K562 (cell line): ENCODE data around the gene GCC1. TPM values are rescaled to one million over a fixed set of nuclear protein-coding genes. Genes with fewer than 3 reads are reported as not detected.
A peak's percentile ranks its signal among the peaks of the same experiment; 100 is the strongest.

Experiments used
- ARHGAP35 ChIP-seq: fragments of 450-650 bp; IDR thresholded peaks from 2 replicates; pipeline ENCODE4 v1.6.1; 2018; ENCODE audit not compliant: partially characterized antibody
- CBX2 ChIP-seq: fragments of 200-600 bp; sonication (generic); IDR thresholded peaks from one replicate; pipeline ENCODE4 v1.6.1; 2012; ENCODE audit warnings: mild to moderate bottlenecking, low read length, inconsistent platforms; ENCODE audit not compliant: insufficient read depth, poor library complexity, severe bottlenecking
- CHD2 ChIP-seq: IDR thresholded peaks from 2 replicates; pipeline ENCODE4 v1.6.1; 2011; ENCODE audit warnings: low read depth, low read length
- CHD4 ChIP-seq: fragments of 200-600 bp; sonication (generic); IDR thresholded peaks from 3 replicates; pipeline ENCODE4 v1.6.1; 2012; ENCODE audit warnings: low read depth, mild to moderate bottlenecking, mixed read lengths, low read length, inconsistent platforms; ENCODE audit not compliant: insufficient read depth, insufficient replicate concordance, poor library complexity, severe bottlenecking
- CREM ChIP-seq: IDR thresholded peaks from 2 replicates; pipeline ENCODE4 v1.6.1; 2014; ENCODE audit warnings: antibody characterized with exemption, low read depth
- FOS ChIP-seq: IDR thresholded peaks from 3 replicates; pipeline ENCODE4 v1.6.1; 2011; ENCODE audit not compliant: insufficient read length; ENCODE audit errors: extremely low read depth
- HDAC1 ChIP-seq, 2 experiments: fragments of 450-650 bp; IDR thresholded peaks; 2 replicates each; pipeline ENCODE4 v1.6.1; 2016 to 2017; ENCODE audit warnings: inconsistent platforms in 1 of 2, mild to moderate bottlenecking in 1 of 2, moderate library complexity in 1 of 2
- HDAC8 ChIP-seq: fragments of 450-650 bp; IDR thresholded peaks from 2 replicates; pipeline ENCODE4 v1.6.1; 2016; ENCODE audit warnings: mild to moderate bottlenecking, missing genetic modification characterization, moderate library complexity, missing compliant biosample characterization
- KAT7 ChIP-seq: sonication (generic); formaldehyde crosslinking; IDR thresholded peaks from 2 replicates; pipeline ENCODE4 v1.8.0; 2022; ENCODE audit warnings: missing genetic modification reagents, mild to moderate bottlenecking, borderline replicate concordance
- LARP7 ChIP-seq: fragments of 450-650 bp; IDR thresholded peaks from 2 replicates; pipeline ENCODE4 v1.6.1; 2016
- MCM3 ChIP-seq: fragments of 450-650 bp; IDR thresholded peaks from 2 replicates; pipeline ENCODE4 v1.6.1; 2016
- NFATC3 ChIP-seq: fragments of 450-650 bp; IDR thresholded peaks from 2 replicates; pipeline ENCODE4 v1.6.1; 2017; ENCODE audit warnings: mild to moderate bottlenecking
- NR2C1 ChIP-seq, 2 experiments: fragments of 450-650 bp; IDR thresholded peaks; 2 replicates each; pipeline ENCODE4 v1.6.1; 2017; ENCODE audit warnings: mild to moderate bottlenecking in 2 of 2, antibody characterized with exemption in 1 of 2, inconsistent platforms in 1 of 2, missing compliant biosample characterization in 1 of 2, missing genetic modification characterization in 1 of 2
- RBM34 ChIP-seq: fragments of 200-400 bp; formaldehyde crosslinking; IDR thresholded peaks from 2 replicates; pipeline ENCODE4 v1.6.1; 2018; ENCODE audit warnings: low read length, borderline replicate concordance; ENCODE audit not compliant: insufficient read depth
- RFX7 ChIP-seq: fragments of 250-450 bp; sonication (Bioruptor Pico); IDR thresholded peaks from 2 replicates; pipeline ENCODE4 v1.5.1; 2021; ENCODE audit warnings: mild to moderate bottlenecking
- SRF ChIP-seq, 2 experiments: fragments of 250-450, 450-650 bp in 1 of 2; sonication (Bioruptor Pico) in 1 of 2; sonication (generic) in 1 of 2; formaldehyde crosslinking; IDR thresholded peaks; 2 replicates each; pipeline versions ENCODE4 v1.5.0 to v1.5.1; 2020 to 2022; ENCODE audit warnings: mild to moderate bottlenecking in 1 of 2, missing genetic modification reagents in 1 of 2
- TCF7L2 ChIP-seq: fragments of 150-350 bp; IDR thresholded peaks from 2 replicates; pipeline ENCODE4 v1.6.1; 2016; ENCODE audit warnings: low read depth, mild to moderate bottlenecking, low read length, moderate library complexity
- TRIM28 ChIP-seq: fragments of 450-650 bp; IDR thresholded peaks from 2 replicates; pipeline ENCODE4 v1.6.1; 2017
- ZC3H11A ChIP-seq: IDR thresholded peaks from 2 replicates; pipeline ENCODE4 v1.6.1; 2012; ENCODE audit warnings: low read depth, low read length, improper control_type of control experiment
- ZKSCAN1 ChIP-seq: fragments of 150-350 bp; IDR thresholded peaks from 2 replicates; pipeline ENCODE4 v1.6.1; 2016; ENCODE audit warnings: low read depth, low read length
- ZNF253 ChIP-seq: fragments of 250-450 bp; sonication (Bioruptor Pico); conservative IDR thresholded peaks from 2 replicates; pipeline ENCODE4 v1.6.1; 2021; ENCODE audit warnings: mild to moderate bottlenecking
- ZNF3 ChIP-seq: fragments of 250-450 bp; sonication (Bioruptor Pico); IDR thresholded peaks from 2 replicates; pipeline ENCODE4 v1.5.0; 2021; ENCODE audit warnings: mild to moderate bottlenecking, moderate library complexity
- polyA plus RNA-seq, 8 experiments: library from polyadenylated mRNA; depleted of rRNA in 4 of 8; stranded (reverse) in 5 of 8; unstranded in 3 of 8; fragments of >200 nt; fragmentation: Nextera tagmentation in 2 of 8; fragmentation: Illumina TruSeq in 1 of 8; extraction: Ambion mirVana in 2 of 8; extraction: Trizol in 1 of 8; gene quantifications; 2 replicates each; pipeline versions ENCODE4 v1.2.1 to v1.2.3, GENCODE V29; 2011 to 2014; ENCODE audit warnings: inconsistent platforms in 1 of 8, missing spikeins in 1 of 8
- total RNA-seq, 7 experiments: library from RNA; depleted of rRNA in 6 of 7; stranded (reverse); fragments of >200 nt in 6 of 7; fragmentation: Illumina TruSeq in 2 of 7; extraction: Trizol in 2 of 7; gene quantifications; 2 replicates each; pipeline versions ENCODE4 v1.2.1 to v1.2.3, GENCODE V29; 2011 to 2021; ENCODE audit warnings: low replicate concordance in 1 of 7
- TF ChIP-seq, protein P1 (sequence below): fragments of 450-650 bp; formaldehyde crosslinking; IDR thresholded peaks from 2 replicates; pipeline ENCODE4 v1.4.0; 2020; ENCODE audit warnings: mild to moderate bottlenecking, moderate library complexity
- TF ChIP-seq, protein P2 (sequence below), 2 experiments: fragments of 450-650 bp in 1 of 2; sonication (generic) in 1 of 2; formaldehyde crosslinking; conservative IDR thresholded peaks; 2 replicates each; pipeline versions ENCODE4 v1.4.0 to v1.8.1; 2020 to 2022; ENCODE audit warnings: mild to moderate bottlenecking in 1 of 2, missing genetic modification reagents in 1 of 2
- TF ChIP-seq, protein P3 (sequence below): sonication (generic); formaldehyde crosslinking; IDR thresholded peaks from 2 replicates; pipeline ENCODE4 v1.8.1; 2023; ENCODE audit warnings: mild to moderate bottlenecking, missing genetic modification reagents
- TF ChIP-seq, protein P4 (sequence below), 2 experiments: fragments of 250-450 bp in 1 of 2; fragments of 450-650 bp in 1 of 2; sonication (Bioruptor Pico) in 1 of 2; IDR thresholded peaks; 2 replicates each; pipeline versions ENCODE4 v1.6.1 to v1.8.0; 2016 to 2021; ENCODE audit warnings: mild to moderate bottlenecking in 2 of 2, moderate library complexity in 2 of 2, missing compliant biosample characterization in 1 of 2, missing genetic modification characterization in 1 of 2

GCC1 gene
- total and polyA plus RNA-seq, 9 of the 15 experiments (the other 6 are each of a cell fraction or from before 2014, with no cell fraction given) = 1.9 to 19.8 (median 10.9) TPM

DNA sequence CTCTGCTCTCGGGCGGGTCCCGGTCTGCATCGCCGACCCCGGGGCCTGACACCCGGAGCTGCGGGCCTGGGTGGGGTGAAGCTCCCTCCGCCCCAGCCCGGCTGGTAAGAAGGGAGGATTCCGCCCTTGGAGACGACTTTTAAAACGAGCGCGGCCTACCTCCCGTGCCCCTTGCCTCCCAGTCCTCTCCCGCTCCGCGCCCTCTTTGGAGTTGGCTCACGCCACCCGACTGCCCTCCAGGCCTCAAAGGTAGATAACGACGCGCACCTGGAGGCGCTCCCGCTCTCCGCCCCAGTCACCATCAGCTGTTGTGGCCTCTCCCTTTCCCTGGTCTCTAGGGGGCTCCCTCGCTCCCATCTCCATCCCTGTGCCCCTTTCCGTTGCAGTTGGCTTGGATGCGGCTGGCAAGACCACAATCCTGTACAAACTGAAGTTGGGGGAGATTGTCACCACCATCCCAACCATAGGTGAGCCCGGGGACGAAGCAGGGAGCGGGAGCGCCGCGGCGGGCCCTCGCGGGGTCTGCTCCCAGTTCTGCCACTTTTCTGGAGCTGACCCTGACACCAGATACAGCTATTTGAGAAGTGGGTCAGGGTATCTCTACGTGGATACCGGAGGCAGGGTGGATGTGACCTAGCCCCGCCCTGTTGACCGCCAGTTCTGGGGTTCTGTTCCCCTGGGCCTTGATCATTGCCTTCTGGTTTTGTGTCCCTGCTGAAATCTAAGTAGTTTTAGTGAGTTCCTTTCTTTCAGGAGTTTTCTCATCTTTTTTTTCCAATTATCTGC is 3.5 kb upstream of the GCC1 start (continued):
- no peak for TF ChIP-seq FOS
- TF ChIP-seq CREM = peak; percentile 78
- peak; percentile 42 for TF ChIP-seq CHD4
- no peak for TF ChIP-seq CHD2
- no peak for TF ChIP-seq NR2C1 (IDR thresholded peaks at IDR 0.05)
- TF ChIP-seq NR2C1 (tag; IDR thresholded peaks at IDR 0.05) = no peak
- no peak for TF ChIP-seq RBM34
- TF ChIP-seq MCM3 = no peak
- TF ChIP-seq ARHGAP35 = no peak
- TF ChIP-seq TRIM28 = no peak
- no peak for TF ChIP-seq RFX7 (CRISPR knock-in tag)
- TF ChIP-seq KAT7 (CRISPR knock-in tag) = 0 out of 2 replicates have a peak, but pooled peaks have one; percentile 3
- no peak for TF ChIP-seq HDAC8 (tag)
- peak in 1 of 2 experiments; percentile 48; a peak in 1 of 4 replicates for TF ChIP-seq SRF (CRISPR knock-in tag; IDR thresholded peaks at IDR 0.05)
- TF ChIP-seq, protein P1, sequence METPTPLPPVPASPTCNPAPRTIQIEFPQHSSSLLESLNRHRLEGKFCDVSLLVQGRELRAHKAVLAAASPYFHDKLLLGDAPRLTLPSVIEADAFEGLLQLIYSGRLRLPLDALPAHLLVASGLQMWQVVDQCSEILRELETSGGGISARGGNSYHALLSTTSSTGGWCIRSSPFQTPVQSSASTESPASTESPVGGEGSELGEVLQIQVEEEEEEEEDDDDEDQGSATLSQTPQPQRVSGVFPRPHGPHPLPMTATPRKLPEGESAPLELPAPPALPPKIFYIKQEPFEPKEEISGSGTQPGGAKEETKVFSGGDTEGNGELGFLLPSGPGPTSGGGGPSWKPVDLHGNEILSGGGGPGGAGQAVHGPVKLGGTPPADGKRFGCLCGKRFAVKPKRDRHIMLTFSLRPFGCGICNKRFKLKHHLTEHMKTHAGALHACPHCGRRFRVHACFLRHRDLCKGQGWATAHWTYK (CRISPR knock-in tag) = no peak
- TF ChIP-seq ZC3H11A = no peak
- no peak for TF ChIP-seq ZNF3 (CRISPR knock-in tag)
- TF ChIP-seq, protein P2, sequence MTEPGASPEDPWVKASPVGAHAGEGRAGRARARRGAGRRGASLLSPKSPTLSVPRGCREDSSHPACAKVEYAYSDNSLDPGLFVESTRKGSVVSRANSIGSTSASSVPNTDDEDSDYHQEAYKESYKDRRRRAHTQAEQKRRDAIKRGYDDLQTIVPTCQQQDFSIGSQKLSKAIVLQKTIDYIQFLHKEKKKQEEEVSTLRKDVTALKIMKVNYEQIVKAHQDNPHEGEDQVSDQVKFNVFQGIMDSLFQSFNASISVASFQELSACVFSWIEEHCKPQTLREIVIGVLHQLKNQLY (CRISPR knock-in tag; conservative IDR thresholded peaks at IDR 0.05) = 0 out of 4 replicates have a peak, but pooled peaks of 1 of the 2 experiments have one; percentile 28
- peak in 1 of 2 experiments; percentile 85; a peak in 2 of 4 replicates for TF ChIP-seq HDAC1 (IDR thresholded peaks at IDR 0.05)
- TF ChIP-seq, protein P3, sequence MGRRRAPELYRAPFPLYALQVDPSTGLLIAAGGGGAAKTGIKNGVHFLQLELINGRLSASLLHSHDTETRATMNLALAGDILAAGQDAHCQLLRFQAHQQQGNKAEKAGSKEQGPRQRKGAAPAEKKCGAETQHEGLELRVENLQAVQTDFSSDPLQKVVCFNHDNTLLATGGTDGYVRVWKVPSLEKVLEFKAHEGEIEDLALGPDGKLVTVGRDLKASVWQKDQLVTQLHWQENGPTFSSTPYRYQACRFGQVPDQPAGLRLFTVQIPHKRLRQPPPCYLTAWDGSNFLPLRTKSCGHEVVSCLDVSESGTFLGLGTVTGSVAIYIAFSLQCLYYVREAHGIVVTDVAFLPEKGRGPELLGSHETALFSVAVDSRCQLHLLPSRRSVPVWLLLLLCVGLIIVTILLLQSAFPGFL (CRISPR knock-in tag) = no peak
- TF ChIP-seq LARP7 = no peak
- TF ChIP-seq, protein P4, sequence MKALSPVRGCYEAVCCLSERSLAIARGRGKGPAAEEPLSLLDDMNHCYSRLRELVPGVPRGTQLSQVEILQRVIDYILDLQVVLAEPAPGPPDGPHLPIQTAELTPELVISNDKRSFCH (CRISPR knock-in tag; IDR thresholded peaks at IDR 0.05) = no peak
- TF ChIP-seq, protein P4 (tag; IDR thresholded peaks at IDR 0.05) = no peak
- no peak for TF ChIP-seq TCF7L2
- no peak for TF ChIP-seq CBX2
- TF ChIP-seq ZNF253 (CRISPR knock-in tag) = no peak
- no peak for TF ChIP-seq ZKSCAN1
- no peak for TF ChIP-seq NFATC3
